ENCODE results near the gene GSG1L.

GSG1L gene

GRCh38 chr16:27852681-27853080 is 210.8 kb downstream of the GSG1L start:
- no peak for DNase-seq (ENCODE audit: low read depth)

GRCh38 chr16:27852116-27852515 is 211.4 kb downstream of the GSG1L start:
- DNase-seq (ENCODE audit: low read depth), result no peak

GRCh38 chr16:27851586-27851985 is 211.9 kb downstream of the GSG1L start:
- no peak for DNase-seq (ENCODE audit: low read depth)

GRCh38 chr16:27849621-27850020 is 213.9 kb downstream of the GSG1L start:
- no peak for DNase-seq (ENCODE audit: low read depth)

- no peak for DNase-seq (ENCODE audit: low read depth)
Observed at GRCh38 chr16:27847030-27847550, 216.4 kb downstream of the GSG1L start.

- no peak for DNase-seq (ENCODE audit: low read depth)
Observed at GRCh38 chr16:27844826-27845225, 218.7 kb downstream of the GSG1L start.

- DNase-seq (ENCODE audit: low read depth), result no peak
Observed at GRCh38 chr16:27843800-27844199, 219.7 kb downstream of the GSG1L start.

- DNase-seq (ENCODE audit: low read depth), result no peak
Observed at GRCh38 chr16:27841911-27842310, 221.6 kb downstream of the GSG1L start.

- DNase-seq (ENCODE audit: low read depth), result no peak
Observed at GRCh38 chr16:27841061-27841801, 222.3 kb downstream of the GSG1L start.

- DNase-seq (ENCODE audit: low read depth), result no peak
Observed at GRCh38 chr16:27840311-27841060, 223.0 kb downstream of the GSG1L start.

- DNase-seq (ENCODE audit: low read depth), result no peak
Observed at GRCh38 chr16:27839419-27839818, 224.1 kb downstream of the GSG1L start.

- no peak for DNase-seq (ENCODE audit: low read depth)
Observed at GRCh38 chr16:27838536-27839175, 224.9 kb downstream of the GSG1L start.

GRCh38 chr16:27829975-27830374 is 233.5 kb downstream of the GSG1L start:
- no peak for DNase-seq (ENCODE audit: low read depth)

GRCh38 chr16:27828671-27829070 is 234.8 kb downstream of the GSG1L start:
- DNase-seq (ENCODE audit: low read depth), result no peak

- DNase-seq (ENCODE audit: low read depth), result no peak
Observed at GRCh38 chr16:27827765-27828164, 235.7 kb downstream of the GSG1L start.

GRCh38 chr16:27826893-27827289 is 236.6 kb downstream of the GSG1L start:
- no peak for DNase-seq (ENCODE audit: low read depth)

GRCh38 chr16:27826081-27826892 is 237.2 kb downstream of the GSG1L start:
- DNase-seq (ENCODE audit: low read depth), result no peak

- no peak for DNase-seq (ENCODE audit: low read depth)
Observed at GRCh38 chr16:27824786-27825185, 238.7 kb downstream of the GSG1L start.

- no peak for DNase-seq (ENCODE audit: low read depth)
Observed at GRCh38 chr16:27824006-27824405, 239.5 kb downstream of the GSG1L start.

GRCh38 chr16:27823421-27823820 is 240.1 kb downstream of the GSG1L start:
- DNase-seq (ENCODE audit: low read depth), result no peak

- no peak for DNase-seq (ENCODE audit: low read depth)
Observed at GRCh38 chr16:27822996-27823395, 240.5 kb downstream of the GSG1L start.

- DNase-seq (ENCODE audit: low read depth), result no peak
Observed at GRCh38 chr16:27822529-27822928, 241.0 kb downstream of the GSG1L start.
